Measurements from ENCODE around the gene EPB41L2.

DNA sequence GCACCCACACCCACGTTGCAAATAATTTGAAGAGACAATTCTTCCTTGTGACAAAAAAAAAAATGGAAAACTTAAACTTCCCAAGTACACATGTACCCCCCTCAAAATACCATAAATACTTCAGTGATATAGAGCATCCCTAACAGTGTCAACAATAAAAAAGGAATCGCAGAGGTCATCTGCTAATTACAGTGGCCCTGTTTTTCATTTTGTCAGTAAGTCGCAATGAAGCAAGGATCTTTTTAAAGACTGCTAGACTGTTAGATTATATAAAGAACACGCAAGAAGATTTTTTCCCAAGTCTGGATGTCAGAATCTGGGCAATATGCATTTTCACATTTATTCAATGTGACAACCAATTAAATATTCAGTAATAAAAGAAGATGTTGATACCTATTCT is 93.9 kb downstream of the EPB41L2 start:
- TF ChIP-seq EZH2 (IDR thresholded peaks at IDR 0.05) (no peak), POLR2AphosphoS5 (IDR thresholded peaks at IDR 0.05; ENCODE audit: borderline replicate concordance, low read depth, low read length) (no peak), FOXP2 (optimal IDR thresholded peaks at IDR 0.05; ENCODE audit: control extremely low read depth, extremely low read length, insufficient read depth) (no peak)

All from SK-N-MC (cell line).